CD4-positive, alpha-beta T cell (primary cell): ENCODE results near the gene A2M. TPM values are rescaled to one million over a fixed set of nuclear protein-coding genes. Genes with fewer than 3 reads are reported as not detected.

Source experiments
- ATAC-seq: fragments of 200-7000 bp; cut with Tn5 transposase; one replicate; pipeline ENCODE4 v1.10.0; 2022; ENCODE audit warnings: mild to moderate bottlenecking; ENCODE audit not compliant: poor library complexity
- CTCF ChIA-PET: fragments of 350-600 bp; sonication (Branson Sonifier 250); formaldehyde crosslinking; loops from one replicate; lab custom pipeline; 2021; ENCODE audit warnings: antibody characterized with exemption, inconsistent platforms; lab: Charles Lee
- POLR2A ChIA-PET: fragments of 350-600 bp; sonication (Branson Sonifier 250); formaldehyde crosslinking; loops from one replicate; lab custom pipeline; 2021; ENCODE audit warnings: antibody characterized with exemption, inconsistent platforms; lab: Charles Lee
- DNase-seq, 14 experiments: peaks; one replicate each; pipeline ENCODE4 v3.0.0-alpha.2; 2013 to 2020; ENCODE audit warnings: mixed read lengths in 2 of 14
- H3K27ac ChIP-seq, 2 donors: one replicate each; pipeline versions ENCODE4 v1.5.1 to v1.7.0; 2013; ENCODE audit warnings: low read length in 2 of 2, low read depth in 1 of 2, mild to moderate bottlenecking in 1 of 2
- H3K27me3 ChIP-seq, 2 experiments: 1 replicate in 1 of 2; 2 replicates in 1 of 2; pipeline versions ENCODE4 v1.6.1 to v1.7.0; 2013; ENCODE audit warnings: low read length in 2 of 2, control low read depth in 1 of 2, mild to moderate bottlenecking in 1 of 2, moderate library complexity in 1 of 2; ENCODE audit not compliant: insufficient read depth in 2 of 2, control insufficient read depth in 1 of 2
- H3K36me3 ChIP-seq: one replicate; pipeline ENCODE4 v1.6.1; 2013; ENCODE audit warnings: low read length, control low read depth; ENCODE audit not compliant: insufficient read depth
- H3K4me1 ChIP-seq: one replicate; pipeline ENCODE4 v1.6.1; 2013; ENCODE audit warnings: low read length, control low read depth; ENCODE audit not compliant: insufficient read depth
- H3K4me3 ChIP-seq: one replicate; pipeline ENCODE4 v1.5.1; 2013; ENCODE audit warnings: mild to moderate bottlenecking, low read length, moderate library complexity
- H3K9me3 ChIP-seq, 2 experiments: 1 replicate in 1 of 2; 2 replicates in 1 of 2; pipeline versions ENCODE4 v1.6.1 to v1.7.0; 2013; ENCODE audit warnings: low read length in 2 of 2, mild to moderate bottlenecking in 2 of 2, control low read depth in 1 of 2, moderate library complexity in 1 of 2; ENCODE audit not compliant: control insufficient read depth in 1 of 2, insufficient read depth in 1 of 2
- H3K27ac Mint-ChIP-seq: one replicate; pipeline ENCODE4 v1.8.0; 2020; ENCODE audit warnings: mixed read lengths
- H3K27me3 Mint-ChIP-seq: one replicate; pipeline ENCODE4 v1.8.0; 2021; ENCODE audit warnings: mixed read lengths
- H3K36me3 Mint-ChIP-seq: one replicate; pipeline ENCODE4 v1.8.0; 2021; ENCODE audit warnings: low read depth, mixed read lengths
- H3K4me1 Mint-ChIP-seq: one replicate; pipeline ENCODE4 v1.8.0; 2021; ENCODE audit warnings: low read depth, mixed read lengths
- H3K4me3 Mint-ChIP-seq: one replicate; pipeline ENCODE4 v1.8.0; 2020; ENCODE audit warnings: mild to moderate bottlenecking, mixed read lengths
- H3K9me3 Mint-ChIP-seq: one replicate; pipeline ENCODE4 v1.8.0; 2020; ENCODE audit warnings: mixed read lengths
- CTCF ChIP-seq: fragments of 200-600 bp; IDR thresholded peaks from one replicate; pipeline ENCODE4 v1.8.0; 2022; ENCODE audit warnings: antibody characterized with exemption, mild to moderate bottlenecking
- intact Hi-C, 2 experiments: fragments of 100-400 bp; cut with DNase I in 1 of 2; cut with micrococcal nuclease in 1 of 2; formaldehyde crosslinking; loops; one replicate each; pipeline versions ENCODE4 v1.15.1 to v1.9.0; 2023 to 2025; cut with DNase I, micrococcal nuclease
- total RNA-seq, 174 experiments: library from RNA in 2 of 174; stranded (reverse) in 2 of 174; gene quantifications; one replicate each; pipeline ENCODE4 v1.2.3 and lab custom pipeline; 2021 to 2026

The A2M gene
- total RNA-seq, 2 experiments from 2014 or later, result not detected

- no peaks in the 10 kb centered on the region for H3K27me3 ChIP-seq
- peaks cover 39% of the 10 kb centered on the region for H3K4me1 ChIP-seq
- H3K9me3 Mint-ChIP-seq, result no peaks in the 10 kb centered on the region
- peaks cover 8% of the 10 kb centered on the region for H3K36me3 ChIP-seq
- ChIA-PET CTCF (interaction anchor here (1.2 to 3.1 kb wide), 3 partner anchors 10 to 150 kb away, joined by 4 to 20 read pairs (median 5); partner anchors contain the start of gene M6PR), POLR2A (interaction anchor here (3.3 kb wide), 1 partner anchor 91 kb away, joined by 24 read pairs; the partner anchor contains the start of gene M6PR)
- H3K4me3 ChIP-seq, result no peak overlapping the region
- DNase-seq (peak in 3 of 14 experiments; percentile 34 to 52 (median 43)), ATAC-seq (peak; percentile 62)
- intact Hi-C loops, result no loop called here
- H3K27ac ChIP-seq, result peak overlapping the region in 1 of 2 donors; percentile 32
- TF ChIP-seq CTCF, result no peak
- H3K36me3 Mint-ChIP-seq, result peaks cover 16% of the 10 kb centered on the region
- no peaks in the 10 kb centered on the region for H3K9me3 ChIP-seq
- H3K27ac Mint-ChIP-seq, result peak overlapping the region; percentile 80
- peaks cover 63% of the 10 kb centered on the region for H3K4me1 Mint-ChIP-seq
- no peaks in the 10 kb centered on the region for H3K27me3 Mint-ChIP-seq
- peak overlapping the region; percentile 15 for H3K4me3 Mint-ChIP-seq
Observed at GRCh38 chr12:9040484-9041186, 75.1 kb downstream of the A2M start.

GRCh38 chr12:9039397-9039977, 76.2 kb downstream of the A2M start:
- intact Hi-C loops, result loop anchor here (1.0 to 5.0 kb wide), 5 partner anchors 10 to 259 kb away; no protein-coding TSS in a partner anchor
- H3K9me3 ChIP-seq, result peaks cover 0 to 2% of the 10 kb centered on the region in 2 experiments
- H3K36me3 ChIP-seq, result peaks cover 4% of the 10 kb centered on the region
- peaks cover 23% of the 10 kb centered on the region for H3K36me3 Mint-ChIP-seq
- peaks cover 39% of the 10 kb centered on the region for H3K4me1 ChIP-seq
- peak overlapping the region; percentile 21 for H3K4me3 Mint-ChIP-seq
- peak overlapping the region; percentile 80 for H3K27ac Mint-ChIP-seq
- ChIA-PET POLR2A (interaction anchor here (0.9 to 4.0 kb wide), 6 partner anchors 12 to 149 kb away, joined by 3 to 71 read pairs (median 6); partner anchors contain the start of gene M6PR), CTCF (interaction anchor here (0.6 to 4.1 kb wide), 8 partner anchors 10 to 149 kb away, joined by 3 to 57 read pairs (median 4); partner anchors contain the start of gene M6PR)
- DNase-seq (peak in 4 of 14 experiments; percentile 25 to 80 (median 77)), ATAC-seq (peak; percentile 89)
- no peaks in the 10 kb centered on the region for H3K9me3 Mint-ChIP-seq
- H3K4me3 ChIP-seq, result no peak overlapping the region
- peaks cover 63% of the 10 kb centered on the region for H3K4me1 Mint-ChIP-seq
- no peak overlapping the region for H3K27ac ChIP-seq
- peak; percentile 88 for TF ChIP-seq CTCF
- no peaks in the 10 kb centered on the region for H3K27me3 Mint-ChIP-seq
- no peaks in the 10 kb centered on the region for H3K27me3 ChIP-seq

- H3K9me3 ChIP-seq, result peaks cover 0 to 5% of the 10 kb centered on the region in 2 experiments
- ChIA-PET POLR2A (interaction anchor here (1.0 to 4.0 kb wide), 6 partner anchors 10 to 87 kb away, joined by 3 to 71 read pairs (median 6); partner anchors contain the start of gene M6PR), CTCF (interaction anchor here (1.0 to 4.1 kb wide), 4 partner anchors 11 to 147 kb away, joined by 4 to 57 read pairs (median 8); partner anchors contain the start of gene M6PR)
- H3K27ac Mint-ChIP-seq, result peak overlapping the region; percentile 50
- H3K4me1 Mint-ChIP-seq, result peaks cover 80% of the 10 kb centered on the region
- peaks cover 10% of the 10 kb centered on the region for H3K36me3 ChIP-seq
- peaks cover 39% of the 10 kb centered on the region for H3K36me3 Mint-ChIP-seq
- H3K4me3 Mint-ChIP-seq, result no peak overlapping the region
- TF ChIP-seq CTCF, result no peak
- intact Hi-C loops, result loop anchor here in 1 of 2 experiments (1.0 to 5.0 kb wide), 2 partner anchors 40 to 87 kb away; no protein-coding TSS in a partner anchor
- DNase-seq, result no peak
- H3K4me1 ChIP-seq, result peaks cover 48% of the 10 kb centered on the region
- H3K4me3 ChIP-seq, result no peak overlapping the region
- no peak for ATAC-seq
- H3K9me3 Mint-ChIP-seq, result peaks cover 4% of the 10 kb centered on the region
- H3K27me3 Mint-ChIP-seq, result no peaks in the 10 kb centered on the region
- no peaks in the 10 kb centered on the region for H3K27me3 ChIP-seq
- no peak overlapping the region for H3K27ac ChIP-seq
Observed at GRCh38 chr12:9037431-9037830, 78.3 kb downstream of the A2M start.
